Endothelial cell of umbilical vein (primary cell): ENCODE data around the gene AGPS. TPM values are rescaled to one million over a fixed set of nuclear protein-coding genes. Genes with fewer than 3 reads are reported as not detected.

Experiments used
- BruUV-seq: library from RNA; stranded (reverse); fragments of 400-500 nt; replicated peaks from 2 replicates; lab custom pipeline; 2021; lab: Mats Ljungman, UMichigan
- CTCF ChIA-PET: fragments of 300-600, 350-600 bp; sonication (Branson Sonifier 250); formaldehyde crosslinking; loops from one replicate; lab custom pipeline; 2021; ENCODE audit warnings: antibody characterized with exemption, inconsistent platforms; lab: Charles Lee
- POLR2A ChIA-PET: fragments of 300-600, 350-600 bp; sonication (Branson Sonifier 250); formaldehyde crosslinking; loops from one replicate; lab custom pipeline; 2021; ENCODE audit warnings: antibody characterized with exemption, inconsistent platforms; lab: Charles Lee
- DNase-seq: peaks from one replicate; pipeline ENCODE4 v3.0.0-alpha.2; 2011; ENCODE audit warnings: low read depth, low spot score
- FAIRE-seq: peaks from 2 replicates; lab custom pipeline; 2011; peaks lifted over from hg19 to GRCh38; lab: Jason Lieb, UNC
- H2AFZ ChIP-seq: 2 replicates; pipeline ENCODE4 v1.6.0; 2012; ENCODE audit warnings: low read depth, low read length, control low read depth, inconsistent platforms
- H3K27ac ChIP-seq: 2 replicates; pipeline ENCODE4 v1.5.1; 2011; ENCODE audit warnings: low read depth, mild to moderate bottlenecking, control low read depth, low read length, moderate library complexity; ENCODE audit not compliant: insufficient read depth
- H3K27me3 ChIP-seq, 2 experiments: 2 replicates each; pipeline versions ENCODE4 v1.6.0 to v1.6.1; 2011; ENCODE audit warnings: low read length in 2 of 2, mixed read lengths in 1 of 2; ENCODE audit not compliant: control insufficient read depth in 2 of 2, insufficient read depth in 2 of 2
- H3K36me3 ChIP-seq, 2 experiments: 2 replicates in 1 of 2; 3 replicates in 1 of 2; pipeline ENCODE4 v1.5.1; 2011; ENCODE audit warnings: low read length in 2 of 2, mild to moderate bottlenecking in 1 of 2, moderate library complexity in 1 of 2; ENCODE audit not compliant: control insufficient read depth in 2 of 2, insufficient read depth in 2 of 2; ENCODE audit errors: extremely low read depth in 1 of 2
- H3K4me1 ChIP-seq: 3 replicates; pipeline ENCODE4 v1.5.1; 2011; ENCODE audit warnings: mild to moderate bottlenecking, low read length; ENCODE audit not compliant: control insufficient read depth, insufficient read depth; ENCODE audit errors: extremely low read depth
- H3K4me2 ChIP-seq: 2 replicates; pipeline ENCODE4 v1.6.1; 2011; ENCODE audit warnings: low read length, control low read depth, mixed read lengths; ENCODE audit not compliant: insufficient read depth
- H3K4me3 ChIP-seq, 3 experiments: fragments of 200-600 bp in 1 of 3; sonication (generic), shearing (Covaris generic) in 1 of 3; replicated peaks in 1 of 3; 2 replicates each; pipeline ENCODE4 v1.5.1; 2011 to 2016; ENCODE audit warnings: control low read depth in 3 of 3, low read length in 3 of 3, mild to moderate bottlenecking in 2 of 3, inconsistent platforms in 1 of 3, low read depth in 1 of 3, moderate library complexity in 1 of 3; ENCODE audit not compliant: insufficient read depth in 1 of 3
- H3K79me2 ChIP-seq: 2 replicates; pipeline ENCODE4 v1.6.0; 2012; ENCODE audit warnings: low read length, inconsistent platforms; ENCODE audit not compliant: control insufficient read depth, insufficient read depth
- H3K9ac ChIP-seq: replicated peaks from 2 replicates; pipeline ENCODE3; 2011; ENCODE audit warnings: low read length, control low read depth; ENCODE audit not compliant: insufficient read depth; ENCODE audit errors: extremely low read depth
- H3K9me1 ChIP-seq: replicated peaks from 3 replicates; pipeline ENCODE4 v1.6.0; 2011; ENCODE audit warnings: mild to moderate bottlenecking, low read length; ENCODE audit not compliant: control insufficient read depth, insufficient read depth; ENCODE audit errors: extremely low read depth
- H3K9me3 ChIP-seq: replicated peaks from 2 replicates; pipeline ENCODE4 v1.5.1; 2012; ENCODE audit warnings: low read length, inconsistent platforms; ENCODE audit not compliant: control insufficient read depth, insufficient read depth
- H4K20me1 ChIP-seq: replicated peaks from 2 replicates; pipeline ENCODE3; 2011; ENCODE audit warnings: mild to moderate bottlenecking, low read length; ENCODE audit not compliant: control insufficient read depth, insufficient read depth; ENCODE audit errors: extremely low read depth
- EZH2 ChIP-seq: IDR thresholded peaks from 2 replicates; pipeline ENCODE4 v1.6.1; 2012; ENCODE audit warnings: borderline replicate concordance, low read depth, mild to moderate bottlenecking, moderate library complexity, low read length, inconsistent platforms; ENCODE audit not compliant: severe bottlenecking
- FOS ChIP-seq: IDR thresholded peaks from 2 replicates; pipeline ENCODE4 v1.6.1; 2011; ENCODE audit warnings: mild to moderate bottlenecking, low read length, moderate library complexity, borderline replicate concordance; ENCODE audit not compliant: insufficient read depth
- GATA2 ChIP-seq: IDR thresholded peaks from 2 replicates; pipeline ENCODE4 v1.7.0; 2011; ENCODE audit warnings: low read depth, mild to moderate bottlenecking, moderate library complexity, mixed read lengths, low read length; ENCODE audit not compliant: insufficient read length, insufficient read depth
- JUN ChIP-seq: IDR thresholded peaks from 2 replicates; pipeline ENCODE4 v1.6.1; 2011; ENCODE audit warnings: borderline replicate concordance, low read depth; ENCODE audit not compliant: insufficient read length, insufficient read depth
- MYC ChIP-seq: IDR thresholded peaks from one replicate; pipeline ENCODE4 v1.6.1; 2011; ENCODE audit warnings: mild to moderate bottlenecking, low read depth, low read length
- POLR2A ChIP-seq: IDR thresholded peaks from 2 replicates; pipeline ENCODE4 v1.6.1; 2012; ENCODE audit warnings: low read depth, mild to moderate bottlenecking, control low read depth, low read length
- POLR2AphosphoS5 ChIP-seq: IDR thresholded peaks from 2 replicates; pipeline ENCODE4 v1.6.1; 2012; ENCODE audit warnings: low read depth, mild to moderate bottlenecking, control low read depth, low read length, moderate library complexity; ENCODE audit not compliant: insufficient read depth
- dilution Hi-C: fragments of 300-500 bp; cut with MboI; formaldehyde crosslinking; loops from one replicate; pipeline ENCODE4 v1.15.0; 2019; ENCODE audit warnings: low sequenced_read_pairs; ENCODE audit not compliant: extremely low pct_ligation_motif_present
- intact Hi-C: fragments of 100-400 bp; cut with micrococcal nuclease; formaldehyde crosslinking; loops from one replicate; pipeline ENCODE4 v1.10.0; 2022
- polyA plus RNA-seq, 4 experiments: library from polyadenylated mRNA; depleted of rRNA in 3 of 4; stranded (reverse) in 3 of 4; unstranded in 1 of 4; fragments of >200 nt; gene quantifications; 2 replicates each; pipeline versions ENCODE4 v1.2.1 to v1.2.3, GENCODE V29; 2011 to 2012; ENCODE audit warnings: missing spikeins in 1 of 4
- total RNA-seq: library from RNA; stranded (reverse); gene quantifications from 2 replicates; pipeline ENCODE4 v1.2.3, GENCODE V29; 2021
- TF ChIP-seq, protein P1 (sequence below), 2 donors: IDR thresholded peaks; 1 replicate in 1 of 2; 2 replicates in 1 of 2; pipeline ENCODE4 v1.5.1; 2011; ENCODE audit warnings: low read length in 2 of 2, mild to moderate bottlenecking in 2 of 2, moderate library complexity in 2 of 2, control low read depth in 1 of 2, inconsistent platforms in 1 of 2, low read depth in 1 of 2; ENCODE audit not compliant: insufficient read depth in 1 of 2; ENCODE audit errors: extremely low read depth in 1 of 2
- TF ChIP-seq, protein P2 (sequence below): IDR thresholded peaks from 2 replicates; pipeline ENCODE4 v1.6.1; 2011; ENCODE audit not compliant: insufficient read depth, insufficient read length

Gene AGPS
- total and polyA plus RNA-seq, 2 donors (not counting 3 experiments of a cell fraction or from before 2014, with no cell fraction given): 10.1 to 96.5 TPM

DNA sequence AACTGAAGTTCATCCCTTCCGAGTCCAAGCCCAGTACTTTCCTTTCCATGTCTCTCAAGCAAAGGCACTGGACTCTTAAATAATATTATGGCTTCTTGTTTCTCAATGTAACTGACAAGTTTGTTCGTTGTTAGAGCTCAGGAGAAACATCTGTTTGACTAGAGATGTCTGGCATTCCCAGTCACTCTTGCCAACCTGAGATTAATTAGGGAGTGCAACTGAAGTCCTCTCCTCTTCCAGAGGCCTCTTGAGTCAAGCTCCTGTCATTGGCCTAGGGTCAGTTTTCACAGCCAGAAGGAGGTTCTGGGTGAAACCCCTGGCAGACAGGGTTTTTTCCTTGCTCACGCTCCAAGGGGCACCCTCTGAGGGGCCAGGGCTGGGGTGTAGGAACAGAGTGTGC, 196.1 kb downstream of the AGPS start:
- Histone ChIP-seq H3K79me2 (no peaks in the 10 kb centered on the region), H3K9me3 (no peaks in the 10 kb centered on the region), H2AFZ (no peak overlapping the region), H4K20me1 (no peaks in the 10 kb centered on the region), H3K4me2 (no peak overlapping the region), H3K9me1 (no peaks in the 10 kb centered on the region), H3K4me1 (no peaks in the 10 kb centered on the region), H3K27me3 (no peaks in the 10 kb centered on the region), H3K27ac (no peak overlapping the region), H3K36me3 (no peaks in the 10 kb centered on the region), H3K4me3 (no peak overlapping the region), H3K9ac (no peak overlapping the region)
- DNase-seq (no peak), FAIRE-seq (no peak)
- ChIA-PET POLR2A (no interaction called here), CTCF (no interaction called here)
- intact Hi-C loops (no loop called here), dilution Hi-C loops (no loop called here)
- BruUV-seq: no TSS peak
- TF ChIP-seq POLR2AphosphoS5 (no peak), FOS (no peak), EZH2 (no peak), JUN (no peak), MYC (no peak), GATA2 (no peak), POLR2A (no peak)
- TF ChIP-seq, protein P1, sequence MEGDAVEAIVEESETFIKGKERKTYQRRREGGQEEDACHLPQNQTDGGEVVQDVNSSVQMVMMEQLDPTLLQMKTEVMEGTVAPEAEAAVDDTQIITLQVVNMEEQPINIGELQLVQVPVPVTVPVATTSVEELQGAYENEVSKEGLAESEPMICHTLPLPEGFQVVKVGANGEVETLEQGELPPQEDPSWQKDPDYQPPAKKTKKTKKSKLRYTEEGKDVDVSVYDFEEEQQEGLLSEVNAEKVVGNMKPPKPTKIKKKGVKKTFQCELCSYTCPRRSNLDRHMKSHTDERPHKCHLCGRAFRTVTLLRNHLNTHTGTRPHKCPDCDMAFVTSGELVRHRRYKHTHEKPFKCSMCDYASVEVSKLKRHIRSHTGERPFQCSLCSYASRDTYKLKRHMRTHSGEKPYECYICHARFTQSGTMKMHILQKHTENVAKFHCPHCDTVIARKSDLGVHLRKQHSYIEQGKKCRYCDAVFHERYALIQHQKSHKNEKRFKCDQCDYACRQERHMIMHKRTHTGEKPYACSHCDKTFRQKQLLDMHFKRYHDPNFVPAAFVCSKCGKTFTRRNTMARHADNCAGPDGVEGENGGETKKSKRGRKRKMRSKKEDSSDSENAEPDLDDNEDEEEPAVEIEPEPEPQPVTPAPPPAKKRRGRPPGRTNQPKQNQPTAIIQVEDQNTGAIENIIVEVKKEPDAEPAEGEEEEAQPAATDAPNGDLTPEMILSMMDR (IDR thresholded peaks at IDR 0.05; ENCODE audit: extremely low read depth in 1 of 2, insufficient read depth in 1 of 2, low read depth in 1 of 2, low read length in 2 of 2): no peak
- TF ChIP-seq, protein P2, sequence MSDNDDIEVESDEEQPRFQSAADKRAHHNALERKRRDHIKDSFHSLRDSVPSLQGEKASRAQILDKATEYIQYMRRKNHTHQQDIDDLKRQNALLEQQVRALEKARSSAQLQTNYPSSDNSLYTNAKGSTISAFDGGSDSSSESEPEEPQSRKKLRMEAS: no peak
